IMR-90 (cell line): ENCODE data around the gene EIF1AX.
"Not testable (repeated sequence)": the region's sequence is repeated elsewhere in the genome, so short reads cannot be mapped to it uniquely, and the experiment has no call there.

Experiments
- MAZ ChIP-seq: IDR thresholded peaks from 2 replicates; pipeline ENCODE4 v1.6.1; 2012; ENCODE audit warnings: low read depth, mild to moderate bottlenecking, low read length, improper control_type of control experiment, moderate library complexity, borderline replicate concordance
- POLR2A ChIP-seq: IDR thresholded peaks from 2 replicates; pipeline ENCODE4 v1.6.1; 2012; ENCODE audit warnings: mild to moderate bottlenecking, low read depth, low read length
- TF ChIP-seq, protein P1 (sequence below): conservative IDR thresholded peaks from 2 replicates; pipeline ENCODE4 v1.5.1; 2012; ENCODE audit warnings: mild to moderate bottlenecking, low read depth, low read length, improper control_type of control experiment
- TF ChIP-seq, protein P2 (sequence below): fragments of 150-350 bp; IDR thresholded peaks from 2 replicates; pipeline ENCODE4 v1.6.1; 2016; ENCODE audit warnings: low read depth, mild to moderate bottlenecking, low read length, moderate library complexity, borderline replicate concordance

DNA sequence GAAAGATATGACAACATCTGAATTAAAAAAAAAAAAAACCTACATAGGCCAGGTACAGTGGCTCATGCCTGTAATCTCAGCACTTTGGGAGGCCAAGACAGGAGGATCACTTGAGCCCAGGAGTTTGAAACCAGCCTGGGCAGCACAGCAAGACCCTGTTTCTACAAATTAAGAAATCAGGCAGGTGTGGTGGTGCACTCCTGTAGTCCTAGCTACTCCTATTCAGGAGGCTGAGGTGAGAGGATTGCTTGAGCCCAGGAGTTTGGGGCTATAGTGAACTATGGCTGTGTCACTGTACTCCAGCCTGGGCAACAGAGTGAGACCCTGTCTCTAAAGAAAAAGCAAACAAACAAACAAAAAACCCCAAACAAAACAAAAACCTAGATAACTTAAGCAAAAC, 20.9 kb upstream of the EIF1AX start:
- TF ChIP-seq, protein P1, sequence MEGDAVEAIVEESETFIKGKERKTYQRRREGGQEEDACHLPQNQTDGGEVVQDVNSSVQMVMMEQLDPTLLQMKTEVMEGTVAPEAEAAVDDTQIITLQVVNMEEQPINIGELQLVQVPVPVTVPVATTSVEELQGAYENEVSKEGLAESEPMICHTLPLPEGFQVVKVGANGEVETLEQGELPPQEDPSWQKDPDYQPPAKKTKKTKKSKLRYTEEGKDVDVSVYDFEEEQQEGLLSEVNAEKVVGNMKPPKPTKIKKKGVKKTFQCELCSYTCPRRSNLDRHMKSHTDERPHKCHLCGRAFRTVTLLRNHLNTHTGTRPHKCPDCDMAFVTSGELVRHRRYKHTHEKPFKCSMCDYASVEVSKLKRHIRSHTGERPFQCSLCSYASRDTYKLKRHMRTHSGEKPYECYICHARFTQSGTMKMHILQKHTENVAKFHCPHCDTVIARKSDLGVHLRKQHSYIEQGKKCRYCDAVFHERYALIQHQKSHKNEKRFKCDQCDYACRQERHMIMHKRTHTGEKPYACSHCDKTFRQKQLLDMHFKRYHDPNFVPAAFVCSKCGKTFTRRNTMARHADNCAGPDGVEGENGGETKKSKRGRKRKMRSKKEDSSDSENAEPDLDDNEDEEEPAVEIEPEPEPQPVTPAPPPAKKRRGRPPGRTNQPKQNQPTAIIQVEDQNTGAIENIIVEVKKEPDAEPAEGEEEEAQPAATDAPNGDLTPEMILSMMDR, result not testable (repeated sequence)
- TF ChIP-seq POLR2A, MAZ: not testable (repeated sequence)
- TF ChIP-seq, protein P2, sequence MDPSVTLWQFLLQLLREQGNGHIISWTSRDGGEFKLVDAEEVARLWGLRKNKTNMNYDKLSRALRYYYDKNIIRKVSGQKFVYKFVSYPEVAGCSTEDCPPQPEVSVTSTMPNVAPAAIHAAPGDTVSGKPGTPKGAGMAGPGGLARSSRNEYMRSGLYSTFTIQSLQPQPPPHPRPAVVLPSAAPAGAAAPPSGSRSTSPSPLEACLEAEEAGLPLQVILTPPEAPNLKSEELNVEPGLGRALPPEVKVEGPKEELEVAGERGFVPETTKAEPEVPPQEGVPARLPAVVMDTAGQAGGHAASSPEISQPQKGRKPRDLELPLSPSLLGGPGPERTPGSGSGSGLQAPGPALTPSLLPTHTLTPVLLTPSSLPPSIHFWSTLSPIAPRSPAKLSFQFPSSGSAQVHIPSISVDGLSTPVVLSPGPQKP, result not testable (repeated sequence)
